T-cell (primary cell): ENCODE results near the gene DISP2. TPM values are rescaled to one million over a fixed set of nuclear protein-coding genes. Genes with fewer than 3 reads are reported as not detected.
A peak's percentile ranks its signal among the peaks of the same experiment; 100 is the strongest.

ENCODE experiments used
- ATAC-seq, 4 experiments: fragments of 200-7000 bp in 3 of 4; fragments of 150-1000 bp in 1 of 4; cut with Tn5 transposase; replicated peaks in 1 of 4; 1 replicate in 3 of 4; 2 replicates in 1 of 4; pipeline ENCODE4 v1.10.0; 2021; ENCODE audit warnings: moderate library complexity in 3 of 4, mild to moderate bottlenecking in 2 of 4, moderate number of reproducible peaks in 1 of 4
- CTCF ChIA-PET, 2 donors: fragments of 300-600 bp; sonication (Branson Sonifier 250); formaldehyde crosslinking; loops; one replicate each; lab custom pipeline; 2022; ENCODE audit warnings: antibody characterized with exemption in 2 of 2; lab: Charles Lee
- POLR2A ChIA-PET, 2 donors: fragments of 300-600 bp; sonication (Branson Sonifier 250); formaldehyde crosslinking; loops; one replicate each; lab custom pipeline; 2022; ENCODE audit warnings: antibody characterized with exemption in 2 of 2; lab: Charles Lee
- DNase-seq, 35 experiments: peaks; one replicate each; pipeline versions ENCODE4 v3.0.0 to v3.0.0-alpha.2; 2013 to 2023
- H3K27ac ChIP-seq: one replicate; pipeline ENCODE4 v1.5.1; 2013; ENCODE audit warnings: low read length
- H3K27me3 ChIP-seq, 2 experiments: replicated peaks in 1 of 2; 1 replicate in 1 of 2; 2 replicates in 1 of 2; pipeline versions ENCODE4 v1.6.1 to v1.7.0; 2013; ENCODE audit warnings: low read length in 1 of 2, mixed read lengths in 1 of 2; ENCODE audit not compliant: control insufficient read depth in 2 of 2, insufficient read depth in 2 of 2; ENCODE audit errors: extremely low read depth in 1 of 2
- H3K36me3 ChIP-seq, 2 donors: 1 replicate in 1 of 2; 2 replicates in 1 of 2; pipeline versions ENCODE4 v1.6.1 to v1.7.0; 2013; ENCODE audit warnings: low read length in 1 of 2; ENCODE audit not compliant: control insufficient read depth in 2 of 2, insufficient read depth in 1 of 2; ENCODE audit errors: extremely low read depth in 1 of 2
- H3K4me1 ChIP-seq, 2 experiments: 1 replicate in 1 of 2; 2 replicates in 1 of 2; pipeline versions ENCODE4 v1.6.1 to v1.7.0; 2013; ENCODE audit warnings: low read length in 2 of 2, mixed read lengths in 1 of 2; ENCODE audit not compliant: insufficient read depth in 2 of 2, control insufficient read depth in 1 of 2; ENCODE audit errors: extremely low read depth in 1 of 2
- H3K4me3 ChIP-seq, 2 donors: 1 replicate in 1 of 2; 2 replicates in 1 of 2; pipeline versions ENCODE4 v1.5.1 to v1.7.0; 2013; ENCODE audit warnings: mild to moderate bottlenecking in 2 of 2, low read length in 1 of 2, moderate library complexity in 1 of 2; ENCODE audit not compliant: control insufficient read depth in 1 of 2; ENCODE audit errors: extremely low read depth in 1 of 2
- H3K9me3 ChIP-seq: 2 replicates; pipeline ENCODE4 v1.7.0; 2013
- H3K27ac Mint-ChIP-seq, 2 donors: one replicate each; pipeline ENCODE4 v1.8.0; 2020 to 2021; ENCODE audit warnings: mild to moderate bottlenecking in 2 of 2, mixed read lengths in 2 of 2
- H3K27me3 Mint-ChIP-seq, 2 donors: one replicate each; pipeline ENCODE4 v1.8.0; 2021 to 2022; ENCODE audit warnings: mixed read lengths in 2 of 2
- H3K36me3 Mint-ChIP-seq: one replicate; pipeline ENCODE4 v1.8.0; 2021; ENCODE audit warnings: mixed read lengths
- H3K4me1 Mint-ChIP-seq, 3 donors: one replicate each; pipeline ENCODE4 v1.8.0; 2020 to 2022; ENCODE audit warnings: mixed read lengths in 3 of 3, mild to moderate bottlenecking in 1 of 3
- H3K4me3 Mint-ChIP-seq, 3 donors: one replicate each; pipeline ENCODE4 v1.8.0; 2020 to 2022; ENCODE audit warnings: mild to moderate bottlenecking in 3 of 3, mixed read lengths in 3 of 3, moderate library complexity in 3 of 3
- H3K9me3 Mint-ChIP-seq, 3 donors: one replicate each; pipeline ENCODE4 v1.8.0; 2020 to 2022; ENCODE audit warnings: mixed read lengths in 3 of 3
- WGBS: methylation state at CpG from one replicate; pipeline ENCODE4 v1.1.5; 2013; ENCODE audit warnings: missing lambda C conversion rate; ENCODE audit not compliant: insufficient coverage; 5-methylcytosine and 5-hydroxymethylcytosine counted together
- total RNA-seq, 35 experiments: library from RNA in 6 of 35; stranded (reverse) in 6 of 35; fragments of 120-200 nt in 1 of 35; gene quantifications; one replicate each; pipeline versions ENCODE4 v1.2.1 to v1.2.4 and lab custom pipeline; 2013 to 2026

The DISP2 gene
- total RNA-seq, 5 donors from 2014 or later (not counting 1 experiment from before 2014, with no cell fraction given), result 0.03 to 1.4 (median 0.18) TPM

- Histone ChIP-seq H3K4me3 (no peak overlapping the region), H3K4me1 (peaks cover 15 to 25% of the 10 kb centered on the region in 2 experiments), H3K27me3 (no peaks in the 10 kb centered on the region), H3K36me3 (no peaks in the 10 kb centered on the region), H3K27ac (no peak overlapping the region), H3K9me3 (no peaks in the 10 kb centered on the region)
- no peak for DNase-seq
- POLR2A ChIA-PET, result no interaction called here
- no peak overlapping the region for H3K27ac Mint-ChIP-seq
- no peaks in the 10 kb centered on the region for H3K36me3 Mint-ChIP-seq
- WGBS, result 97% methylated on average over 4 of the region's 5 CpGs
- peaks cover 20 to 42% (median 23%) of the 10 kb centered on the region in 3 donors for H3K4me1 Mint-ChIP-seq
- H3K4me3 Mint-ChIP-seq, result no peak overlapping the region
- no peak for ATAC-seq
- no peaks in the 10 kb centered on the region for H3K27me3 Mint-ChIP-seq
- CTCF ChIA-PET, result interaction anchor here (0.9 to 1.9 kb wide), 3 partner anchors 9 to 55 kb away, joined by 4 to 6 read pairs (median 4); no protein-coding TSS in a partner anchor
- H3K9me3 Mint-ChIP-seq, result no peaks in the 10 kb centered on the region
These were observed 27.6 kb upstream of the DISP2 start for GRCh38 chr15:40330368-40330836.

GRCh38 chr15:40331026-40331425 lies 27.0 kb upstream of the DISP2 start:
- DNase-seq (no peak), ATAC-seq (no peak)
- Mint-ChIP-seq H3K4me1 (peaks cover 14 to 38% (median 17%) of the 10 kb centered on the region in 3 donors), H3K27ac (no peak overlapping the region), H3K27me3 (no peaks in the 10 kb centered on the region), H3K9me3 (no peaks in the 10 kb centered on the region), H3K4me3 (no peak overlapping the region), H3K36me3 (no peaks in the 10 kb centered on the region)
- no peak overlapping the region for H3K4me3 ChIP-seq
- no peaks in the 10 kb centered on the region for H3K36me3 ChIP-seq
- POLR2A ChIA-PET, result no interaction called here
- peaks cover 14 to 23% of the 10 kb centered on the region in 2 experiments for H3K4me1 ChIP-seq
- H3K27me3 ChIP-seq, result no peaks in the 10 kb centered on the region
- H3K27ac ChIP-seq, result no peak overlapping the region
- H3K9me3 ChIP-seq, result no peaks in the 10 kb centered on the region
- WGBS, result no CpG with 5 or more reads among the region's 7 CpGs
- CTCF ChIA-PET, result interaction anchor here (1.4 to 1.9 kb wide), 2 partner anchors 10 to 52 kb away, joined by 4 to 6 read pairs; no protein-coding TSS in a partner anchor

GRCh38 chr15:40331637-40332036 lies 26.4 kb upstream of the DISP2 start:
- no peak for DNase-seq
- Histone ChIP-seq H3K27ac (no peak overlapping the region), H3K36me3 (no peaks in the 10 kb centered on the region), H3K9me3 (no peaks in the 10 kb centered on the region), H3K27me3 (no peaks in the 10 kb centered on the region), H3K4me3 (no peak overlapping the region), H3K4me1 (peaks cover 14 to 24% of the 10 kb centered on the region in 2 experiments)
- no peak overlapping the region for H3K27ac Mint-ChIP-seq
- peaks cover 14 to 37% (median 17%) of the 10 kb centered on the region in 3 donors for H3K4me1 Mint-ChIP-seq
- H3K4me3 Mint-ChIP-seq, result no peak overlapping the region
- no peaks in the 10 kb centered on the region for H3K9me3 Mint-ChIP-seq
- WGBS, result 91% methylated on average over 6 of the region's 7 CpGs
- ATAC-seq, result no peak
- POLR2A ChIA-PET, result no interaction called here
- no peaks in the 10 kb centered on the region for H3K36me3 Mint-ChIP-seq
- no peaks in the 10 kb centered on the region for H3K27me3 Mint-ChIP-seq
- CTCF ChIA-PET, result interaction anchor here in 1 of 2 donors (1.4 kb wide), 1 partner anchor 52 kb away, joined by 4 read pairs; no protein-coding TSS in a partner anchor

- no peaks in the 10 kb centered on the region for H3K27me3 ChIP-seq
- no peaks in the 10 kb centered on the region for H3K9me3 ChIP-seq
- Mint-ChIP-seq H3K4me1 (peaks cover 15 to 37% (median 16%) of the 10 kb centered on the region in 3 donors), H3K27ac (no peak overlapping the region), H3K9me3 (no peaks in the 10 kb centered on the region), H3K36me3 (no peaks in the 10 kb centered on the region), H3K4me3 (no peak overlapping the region), H3K27me3 (no peaks in the 10 kb centered on the region)
- ChIA-PET POLR2A (no interaction called here), CTCF (no interaction called here)
- DNase-seq (no peak), ATAC-seq (no peak)
- no peaks in the 10 kb centered on the region for H3K36me3 ChIP-seq
- no peak overlapping the region for H3K4me3 ChIP-seq
- WGBS, result 80% methylated on average over 3 of the region's 8 CpGs
- H3K27ac ChIP-seq, result no peak overlapping the region
- peaks cover 14 to 27% of the 10 kb centered on the region in 2 experiments for H3K4me1 ChIP-seq
These were observed 25.8 kb upstream of the DISP2 start for GRCh38 chr15:40332113-40332781.

GRCh38 chr15:40333922-40334492 lies 24.0 kb upstream of the DISP2 start:
- peaks cover 11 to 33% of the 10 kb centered on the region in 2 experiments for H3K4me1 ChIP-seq
- Mint-ChIP-seq H3K9me3 (no peaks in the 10 kb centered on the region), H3K27ac (peak overlapping the region; percentile 48 to 79), H3K4me1 (peaks cover 17 to 40% (median 20%) of the 10 kb centered on the region in 3 donors), H3K27me3 (no peaks in the 10 kb centered on the region), H3K4me3 (peak overlapping the region in 1 of 3 donors; percentile 42), H3K36me3 (no peaks in the 10 kb centered on the region)
- no peaks in the 10 kb centered on the region for H3K36me3 ChIP-seq
- no peaks in the 10 kb centered on the region for H3K9me3 ChIP-seq
- peak; percentile 41 to 75 (median 53) for ATAC-seq
- 20% methylated on average over 8 of the region's 12 CpGs for WGBS
- H3K27ac ChIP-seq, result no peak overlapping the region
- peak in 25 of 35 experiments; percentile 11 to 64 (median 31) for DNase-seq
- H3K4me3 ChIP-seq, result peak overlapping the region in 1 of 2 donors; percentile 26
- POLR2A ChIA-PET, result interaction anchor here in 1 of 2 donors (0.9 kb wide), 1 partner anchor 11 kb away, joined by 3 read pairs; the partner anchor contains the start of gene INAFM2
- CTCF ChIA-PET, result interaction anchor here (0.6 to 1.4 kb wide), 6 partner anchors 10 to 54 kb away, joined by 3 to 5 read pairs (median 4); no protein-coding TSS in a partner anchor
- peaks cover 0 to 15% of the 10 kb centered on the region in 2 experiments for H3K27me3 ChIP-seq

GRCh38 chr15:40334541-40334940 lies 23.5 kb upstream of the DISP2 start:
- Histone ChIP-seq H3K36me3 (no peaks in the 10 kb centered on the region), H3K27me3 (peaks cover 0 to 17% of the 10 kb centered on the region in 2 experiments), H3K27ac (no peak overlapping the region), H3K9me3 (no peaks in the 10 kb centered on the region), H3K4me1 (peaks cover 11 to 33% of the 10 kb centered on the region in 2 experiments), H3K4me3 (no peak overlapping the region)
- DNase-seq, result no peak
- H3K36me3 Mint-ChIP-seq, result no peaks in the 10 kb centered on the region
- CTCF ChIA-PET, result interaction anchor here (0.6 to 1.4 kb wide), 5 partner anchors 10 to 55 kb away, joined by 3 to 5 read pairs (median 4); no protein-coding TSS in a partner anchor
- WGBS, result 92% methylated on average over 1 of the region's 3 CpGs
- no peaks in the 10 kb centered on the region for H3K27me3 Mint-ChIP-seq
- POLR2A ChIA-PET, result interaction anchor here in 1 of 2 donors (0.9 kb wide), 1 partner anchor 11 kb away, joined by 3 read pairs; the partner anchor contains the start of gene INAFM2
- H3K4me3 Mint-ChIP-seq, result peak overlapping the region in 1 of 3 donors; percentile 42
- no peak for ATAC-seq
- H3K27ac Mint-ChIP-seq, result peak overlapping the region; percentile 48 to 79
- H3K9me3 Mint-ChIP-seq, result no peaks in the 10 kb centered on the region
- peaks cover 17 to 35% (median 20%) of the 10 kb centered on the region in 3 donors for H3K4me1 Mint-ChIP-seq
